ENCODE data around the gene PRDX2.

DNA sequence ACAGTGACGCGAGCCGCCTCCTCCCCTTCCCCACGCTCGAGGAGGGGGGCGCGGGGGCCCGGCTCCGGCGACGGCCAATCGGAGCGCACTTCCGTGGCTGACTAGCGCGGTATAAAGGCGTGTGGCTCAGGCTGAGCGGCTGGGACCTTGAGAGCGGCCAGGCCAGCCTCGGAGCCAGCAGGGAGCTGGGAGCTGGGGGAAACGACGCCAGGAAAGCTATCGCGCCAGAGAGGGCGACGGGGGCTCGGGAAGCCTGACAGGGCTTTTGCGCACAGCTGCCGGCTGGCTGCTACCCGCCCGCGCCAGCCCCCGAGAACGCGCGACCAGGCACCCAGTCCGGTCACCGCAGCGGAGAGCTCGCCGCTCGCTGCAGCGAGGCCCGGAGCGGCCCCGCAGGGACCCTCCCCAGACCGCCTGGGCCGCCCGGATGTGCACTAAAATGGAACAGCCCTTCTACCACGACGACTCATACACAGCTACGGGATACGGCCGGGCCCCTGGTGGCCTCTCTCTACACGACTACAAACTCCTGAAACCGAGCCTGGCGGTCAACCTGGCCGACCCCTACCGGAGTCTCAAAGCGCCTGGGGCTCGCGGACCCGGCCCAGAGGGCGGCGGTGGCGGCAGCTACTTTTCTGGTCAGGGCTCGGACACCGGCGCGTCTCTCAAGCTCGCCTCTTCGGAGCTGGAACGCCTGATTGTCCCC, 10.1 kb downstream of the PRDX2 start, which contains the start of gene JUNB:
- TF ChIP-seq EP300 (IDR thresholded peaks at IDR 0.05) (peak; percentile 59), CTCF (IDR thresholded peaks at IDR 0.05) (peak in 1 of 4 experiments; percentile 26), POLR2A (IDR thresholded peaks at IDR 0.05) (peak; percentile 100), POLR2AphosphoS5 (IDR thresholded peaks at IDR 0.05) (peak; percentile 100)
